ENCODE results near the gene NCAPD2.

Gene NCAPD2

DNA sequence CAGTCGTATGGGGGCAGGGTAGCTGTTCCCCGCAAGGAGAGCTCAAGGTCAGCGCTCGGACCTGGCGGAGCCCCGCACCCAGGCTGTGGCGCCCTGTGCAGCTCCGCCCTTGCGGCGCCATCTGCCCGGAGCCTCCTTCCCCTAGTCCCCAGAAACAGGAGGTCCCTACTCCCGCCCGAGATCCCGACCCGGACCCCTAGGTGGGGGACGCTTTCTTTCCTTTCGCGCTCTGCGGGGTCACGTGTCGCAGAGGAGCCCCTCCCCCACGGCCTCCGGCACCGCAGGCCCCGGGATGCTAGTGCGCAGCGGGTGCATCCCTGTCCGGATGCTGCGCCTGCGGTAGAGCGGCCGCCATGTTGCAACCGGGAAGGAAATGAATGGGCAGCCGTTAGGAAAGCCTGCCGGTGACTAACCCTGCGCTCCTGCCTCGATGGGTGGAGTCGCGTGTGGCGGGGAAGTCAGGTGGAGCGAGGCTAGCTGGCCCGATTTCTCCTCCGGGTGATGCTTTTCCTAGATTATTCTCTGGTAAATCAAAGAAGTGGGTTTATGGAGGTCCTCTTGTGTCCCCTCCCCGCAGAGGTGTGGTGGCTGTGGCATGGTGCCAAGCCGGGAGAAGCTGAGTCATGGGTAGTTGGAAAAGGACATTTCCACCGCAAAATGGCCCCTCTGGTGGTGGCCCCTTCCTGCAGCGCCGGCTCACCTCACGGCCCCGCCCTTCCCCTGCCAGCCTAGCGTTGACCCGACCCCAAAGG, 41.2 kb downstream of the NCAPD2 start:
- DNase-seq = peak; percentile 50 to 88 (median 68)

DNA sequence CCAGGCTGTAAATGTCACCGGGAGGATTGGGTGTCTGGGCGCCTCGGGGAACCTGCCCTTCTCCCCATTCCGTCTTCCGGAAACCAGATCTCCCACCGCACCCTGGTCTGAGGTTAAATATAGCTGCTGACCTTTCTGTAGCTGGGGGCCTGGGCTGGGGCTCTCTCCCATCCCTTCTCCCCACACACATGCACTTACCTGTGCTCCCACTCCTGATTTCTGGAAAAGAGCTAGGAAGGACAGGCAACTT, 41.7 kb downstream of the NCAPD2 start:
- no peak for DNase-seq

DNA sequence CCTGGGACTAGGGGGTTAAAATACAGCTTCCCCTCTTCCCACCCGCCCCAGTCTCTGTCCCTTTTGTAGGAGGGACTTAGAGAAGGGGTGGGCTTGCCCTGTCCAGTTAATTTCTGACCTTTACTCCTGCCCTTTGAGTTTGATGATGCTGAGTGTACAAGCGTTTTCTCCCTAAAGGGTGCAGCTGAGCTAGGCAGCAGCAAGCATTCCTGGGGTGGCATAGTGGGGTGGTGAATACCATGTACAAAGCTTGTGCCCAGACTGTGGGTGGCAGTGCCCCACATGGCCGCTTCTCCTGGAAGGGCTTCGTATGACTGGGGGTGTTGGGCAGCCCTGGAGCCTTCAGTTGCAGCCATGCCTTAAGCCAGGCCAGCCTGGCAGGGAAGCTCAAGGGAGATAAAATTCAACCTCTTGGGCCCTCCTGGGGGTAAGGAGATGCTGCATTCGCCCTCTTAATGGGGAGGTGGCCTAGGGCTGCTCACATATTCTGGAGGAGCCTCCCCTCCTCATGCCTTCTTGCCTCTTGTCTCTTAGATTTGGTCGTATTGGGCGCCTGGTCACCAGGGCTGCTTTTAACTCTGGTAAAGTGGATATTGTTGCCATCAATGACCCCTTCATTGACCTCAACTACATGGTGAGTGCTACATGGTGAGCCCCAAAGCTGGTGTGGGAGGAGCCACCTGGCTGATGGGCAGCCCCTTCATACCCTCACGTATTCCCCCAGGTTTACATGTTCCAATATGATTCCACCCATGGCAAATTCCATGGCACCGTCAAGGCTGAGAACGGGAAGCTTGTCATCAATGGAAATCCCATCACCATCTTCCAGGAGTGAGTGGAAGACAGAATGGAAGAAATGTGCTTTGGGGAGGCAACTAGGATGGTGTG, 42.3 kb downstream of the NCAPD2 start:
- DNase-seq = no peak

DNA sequence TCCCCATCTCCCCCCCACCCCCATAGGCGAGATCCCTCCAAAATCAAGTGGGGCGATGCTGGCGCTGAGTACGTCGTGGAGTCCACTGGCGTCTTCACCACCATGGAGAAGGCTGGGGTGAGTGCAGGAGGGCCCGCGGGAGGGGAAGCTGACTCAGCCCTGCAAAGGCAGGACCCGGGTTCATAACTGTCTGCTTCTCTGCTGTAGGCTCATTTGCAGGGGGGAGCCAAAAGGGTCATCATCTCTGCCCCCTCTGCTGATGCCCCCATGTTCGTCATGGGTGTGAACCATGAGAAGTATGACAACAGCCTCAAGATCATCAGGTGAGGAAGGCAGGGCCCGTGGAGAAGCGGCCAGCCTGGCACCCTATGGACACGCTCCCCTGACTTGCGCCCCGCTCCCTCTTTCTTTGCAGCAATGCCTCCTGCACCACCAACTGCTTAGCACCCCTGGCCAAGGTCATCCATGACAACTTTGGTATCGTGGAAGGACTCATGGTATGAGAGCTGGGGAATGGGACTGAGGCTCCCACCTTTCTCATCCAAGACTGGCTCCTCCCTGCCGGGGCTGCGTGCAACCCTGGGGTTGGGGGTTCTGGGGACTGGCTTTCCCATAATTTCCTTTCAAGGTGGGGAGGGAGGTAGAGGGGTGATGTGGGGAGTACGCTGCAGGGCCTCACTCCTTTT, 43.1 kb downstream of the NCAPD2 start:
- DNase-seq = peak in 1 of 5 experiments; percentile 35

DNA sequence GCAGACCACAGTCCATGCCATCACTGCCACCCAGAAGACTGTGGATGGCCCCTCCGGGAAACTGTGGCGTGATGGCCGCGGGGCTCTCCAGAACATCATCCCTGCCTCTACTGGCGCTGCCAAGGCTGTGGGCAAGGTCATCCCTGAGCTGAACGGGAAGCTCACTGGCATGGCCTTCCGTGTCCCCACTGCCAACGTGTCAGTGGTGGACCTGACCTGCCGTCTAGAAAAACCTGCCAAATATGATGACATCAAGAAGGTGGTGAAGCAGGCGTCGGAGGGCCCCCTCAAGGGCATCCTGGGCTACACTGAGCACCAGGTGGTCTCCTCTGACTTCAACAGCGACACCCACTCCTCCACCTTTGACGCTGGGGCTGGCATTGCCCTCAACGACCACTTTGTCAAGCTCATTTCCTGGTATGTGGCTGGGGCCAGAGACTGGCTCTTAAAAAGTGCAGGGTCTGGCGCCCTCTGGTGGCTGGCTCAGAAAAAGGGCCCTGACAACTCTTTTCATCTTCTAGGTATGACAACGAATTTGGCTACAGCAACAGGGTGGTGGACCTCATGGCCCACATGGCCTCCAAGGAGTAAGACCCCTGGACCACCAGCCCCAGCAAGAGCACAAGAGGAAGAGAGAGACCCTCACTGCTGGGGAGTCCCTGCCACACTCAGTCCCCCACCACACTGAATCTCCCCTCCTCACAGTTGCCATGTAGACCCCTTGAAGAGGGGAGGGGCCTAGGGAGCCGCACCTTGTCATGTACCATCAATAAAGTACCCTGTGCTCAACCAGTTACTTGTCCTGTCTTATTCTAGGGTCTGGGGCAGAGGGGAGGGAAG, 43.9 kb downstream of the NCAPD2 start:
- peak; percentile 72 to 89 (median 77) for DNase-seq

DNA sequence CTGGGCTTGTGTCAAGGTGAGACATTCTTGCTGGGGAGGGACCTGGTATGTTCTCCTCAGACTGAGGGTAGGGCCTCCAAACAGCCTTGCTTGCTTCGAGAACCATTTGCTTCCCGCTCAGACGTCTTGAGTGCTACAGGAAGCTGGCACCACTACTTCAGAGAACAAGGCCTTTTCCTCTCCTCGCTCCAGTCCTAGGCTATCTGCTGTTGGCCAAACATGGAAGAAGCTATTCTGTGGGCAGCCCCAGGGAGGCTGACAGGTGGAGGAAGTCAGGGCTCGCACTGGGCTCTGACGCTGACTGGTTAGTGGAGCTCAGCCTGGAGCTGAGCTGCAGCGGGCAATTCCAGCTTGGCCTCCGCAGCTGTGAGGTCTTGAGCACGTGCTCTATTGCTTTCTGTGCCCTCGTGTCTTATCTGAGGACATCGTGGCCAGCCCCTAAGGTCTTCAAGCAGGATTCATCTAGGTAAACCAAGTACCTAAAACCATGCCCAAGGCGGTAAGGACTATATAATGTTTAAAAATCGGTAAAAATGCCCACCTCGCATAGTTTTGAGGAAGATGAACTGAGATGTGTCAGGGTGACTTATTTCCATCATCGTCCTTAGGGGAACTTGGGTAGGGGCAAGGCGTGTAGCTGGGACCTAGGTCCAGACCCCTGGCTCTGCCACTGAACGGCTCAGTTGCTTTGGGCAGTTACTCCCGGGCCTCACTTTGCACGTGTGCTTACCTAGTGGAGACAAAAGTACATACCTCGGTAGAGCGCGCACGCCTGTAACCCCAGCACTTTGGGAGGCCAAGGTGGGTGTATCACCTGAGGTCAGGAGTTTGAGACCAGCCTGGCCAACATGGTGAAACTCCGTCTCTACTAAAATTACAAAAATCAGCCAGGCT, 44.8 kb downstream of the NCAPD2 start:
- DNase-seq = peak in 1 of 5 experiments; percentile 35

DNA sequence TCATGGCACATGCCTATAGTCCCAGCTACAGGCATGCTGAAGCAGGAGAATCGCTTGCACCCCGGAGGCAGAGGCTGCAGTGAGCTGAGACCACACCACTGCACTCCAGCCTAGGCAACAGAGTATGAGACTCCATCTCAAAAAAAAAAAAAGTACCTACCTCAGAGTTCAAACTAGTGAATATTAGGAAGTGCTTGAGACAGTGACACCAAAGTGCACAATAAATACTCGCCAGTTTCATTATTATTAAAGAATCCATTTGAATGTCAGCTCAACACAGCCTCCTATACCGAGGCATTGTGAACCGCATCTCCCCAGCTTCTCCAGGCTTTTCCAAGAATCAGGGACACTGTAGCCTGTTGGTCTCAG, 45.4 kb downstream of the NCAPD2 start:
- no peak for DNase-seq

DNA sequence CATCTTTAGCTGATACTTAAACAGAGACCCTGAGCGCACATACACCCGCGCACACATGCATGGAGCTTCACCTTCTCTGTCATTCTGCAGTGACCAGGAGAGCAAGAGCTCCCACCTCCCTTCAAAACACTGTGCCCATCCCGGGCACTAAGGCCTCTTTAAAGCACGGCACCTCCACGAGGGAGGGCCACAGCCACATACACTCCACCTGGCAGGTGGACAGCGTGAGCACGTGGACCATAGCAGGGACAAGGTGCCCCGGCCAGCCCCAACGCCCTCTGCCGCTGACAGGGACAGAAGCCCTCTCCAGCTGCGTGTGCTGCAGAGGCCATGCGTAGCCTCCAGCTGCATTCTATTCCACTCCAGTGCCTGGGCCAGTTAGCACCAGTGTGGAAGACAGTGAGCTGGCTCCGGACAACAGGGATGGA, 45.8 kb downstream of the NCAPD2 start:
- no peak for DNase-seq

DNA sequence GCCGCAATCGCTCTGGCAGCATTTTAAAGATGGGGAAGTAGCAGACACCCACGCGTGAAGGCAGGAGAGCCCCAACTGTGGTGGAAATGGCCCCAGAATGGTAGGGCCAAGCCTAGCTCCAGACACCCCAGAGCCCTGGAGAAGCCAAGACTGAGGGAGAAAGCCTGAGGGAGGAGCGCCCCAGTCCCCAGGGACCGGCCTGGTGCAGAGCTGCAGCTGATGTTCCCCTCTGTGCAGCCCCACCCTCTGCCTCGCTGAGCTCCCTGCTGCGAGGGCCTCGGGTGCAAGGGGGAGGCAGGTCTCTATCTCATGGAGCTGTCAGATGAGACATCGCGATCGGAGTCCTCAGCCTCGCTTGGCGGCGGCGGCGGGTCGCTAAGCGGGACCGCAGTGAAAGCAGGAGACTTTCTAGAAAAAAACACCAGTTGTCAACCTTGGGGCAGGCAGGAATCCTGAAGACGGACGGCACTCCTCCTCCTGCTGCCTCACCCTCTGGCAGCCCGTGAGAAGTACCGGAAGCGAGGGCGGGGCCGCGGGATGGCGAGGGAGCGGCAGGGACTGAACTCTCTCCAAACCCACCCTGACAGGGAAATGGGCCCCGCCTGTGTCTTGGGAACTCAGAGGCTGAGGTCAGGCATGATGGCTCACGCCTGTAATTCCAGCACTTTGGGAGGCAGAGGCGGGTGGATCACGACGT, 46.4 kb downstream of the NCAPD2 start:
- DNase-seq = peak in 4 of 5 experiments; percentile 22 to 62 (median 35)

DNA sequence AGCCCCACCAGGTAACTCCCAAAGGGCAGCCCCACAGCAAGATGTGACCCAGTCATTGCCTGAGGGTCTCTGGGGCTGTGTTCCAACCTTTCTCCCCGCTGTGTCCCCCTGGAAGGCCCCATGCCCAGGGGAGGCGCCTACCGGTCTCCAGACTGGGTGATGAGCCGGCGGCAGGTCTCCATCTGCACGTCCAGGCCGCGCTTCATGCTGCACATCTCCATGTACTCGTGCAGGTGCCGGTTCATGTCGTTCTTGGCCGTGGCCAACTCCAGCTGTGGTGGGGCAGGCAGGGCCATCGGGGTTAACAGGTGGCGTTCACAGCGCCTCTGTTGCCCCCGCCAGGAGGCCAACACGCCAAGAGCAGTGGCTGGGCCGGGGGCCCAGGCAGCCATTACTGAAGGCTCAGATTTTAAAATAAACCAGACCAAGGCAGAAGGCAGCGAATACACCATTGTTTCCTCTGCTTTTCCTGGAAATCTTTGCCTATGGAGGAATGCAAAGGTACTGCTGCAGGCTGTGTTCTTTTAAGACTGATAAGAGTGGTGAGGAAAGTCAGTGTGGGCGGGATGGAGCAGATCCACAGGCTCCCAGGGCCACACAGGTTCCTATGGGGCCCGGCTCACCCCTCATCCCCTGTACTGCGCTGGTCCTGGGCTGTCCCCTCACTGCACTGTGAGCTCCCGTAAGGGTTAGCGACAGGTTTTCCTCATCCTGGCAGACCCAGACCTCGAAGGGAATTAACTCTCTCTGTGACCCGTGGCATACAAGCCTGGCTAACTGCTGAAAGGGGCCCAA, 47.7 kb downstream of the NCAPD2 start:
- no peak for DNase-seq

DNA sequence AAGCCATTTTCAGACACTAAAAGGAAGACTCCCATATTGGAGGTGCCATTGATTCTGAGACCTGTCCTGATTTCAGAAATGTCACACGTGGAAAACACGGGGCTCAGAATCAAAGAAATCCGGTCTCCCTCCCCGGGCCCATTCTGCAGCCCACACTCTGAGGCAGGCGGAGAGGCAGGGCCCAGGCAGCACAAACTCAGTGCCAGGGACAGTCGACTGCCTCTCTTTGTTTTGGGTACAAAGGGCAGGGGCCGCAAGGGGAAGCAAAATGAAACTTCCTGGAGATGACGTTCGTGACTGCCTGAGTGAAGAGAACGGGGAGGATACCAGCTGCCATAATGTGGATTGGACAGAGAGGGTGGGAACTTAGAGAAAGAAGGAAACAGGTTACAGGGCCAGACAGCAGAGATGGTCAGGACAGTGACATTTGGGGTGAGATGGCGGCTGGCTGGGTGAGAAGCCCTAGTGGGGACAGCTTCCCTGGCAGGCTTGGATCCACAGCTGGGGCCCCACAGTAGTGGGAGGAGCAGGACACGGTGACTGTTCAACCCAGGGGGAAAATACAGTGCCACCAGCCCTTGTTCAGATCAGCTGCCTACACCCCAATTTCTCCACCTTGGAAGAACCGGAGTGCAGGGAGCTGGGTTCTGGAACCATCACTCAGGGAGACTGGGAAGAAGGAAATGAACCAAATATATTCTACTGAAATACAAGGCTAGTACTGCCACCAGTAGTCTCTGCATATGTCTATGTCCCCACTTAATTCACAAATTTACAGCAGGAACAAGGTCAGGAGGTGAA, 48.5 kb downstream of the NCAPD2 start:
- DNase-seq = no peak

DNA sequence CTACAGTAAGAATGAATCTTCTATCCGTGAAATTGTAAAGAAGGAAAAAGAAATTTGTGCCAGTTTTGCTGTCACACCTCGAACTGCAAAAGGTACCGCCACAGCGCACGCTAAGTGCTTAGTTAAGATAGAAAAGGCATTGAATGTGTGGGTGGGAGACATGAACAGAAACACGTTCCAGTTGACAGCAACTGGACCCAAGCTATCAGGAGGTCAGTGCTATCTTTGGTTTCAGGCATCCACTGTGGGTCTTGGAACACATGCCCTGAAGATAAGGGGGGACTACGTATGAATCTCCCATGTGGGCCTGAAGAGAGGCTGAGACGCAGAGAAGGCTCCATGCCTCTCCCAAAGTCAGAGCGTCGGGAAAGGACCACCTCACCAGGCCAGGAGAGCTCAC, 52.1 kb downstream of the NCAPD2 start:
- DNase-seq = no peak

DNA sequence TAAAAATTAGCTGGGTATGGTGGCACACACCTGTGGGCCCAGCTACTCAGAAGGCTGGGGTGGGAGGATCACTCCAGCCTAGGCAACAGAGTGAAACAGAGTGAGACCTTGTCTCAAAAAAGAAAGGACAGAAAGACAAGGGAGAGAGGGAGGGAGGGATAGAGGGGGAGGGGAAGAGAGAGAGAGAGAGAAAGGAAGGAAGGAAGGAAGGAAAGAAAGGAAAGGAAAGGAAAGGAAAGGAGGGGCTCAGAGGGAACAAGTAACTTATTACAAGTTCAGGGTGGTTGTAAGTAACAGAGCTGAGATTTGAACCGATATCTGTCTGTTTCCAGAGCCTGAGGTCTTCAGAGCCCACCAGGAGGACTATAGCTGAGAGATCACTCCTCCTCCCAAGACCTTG, 53.7 kb downstream of the NCAPD2 start:
- no peak for DNase-seq

DNA sequence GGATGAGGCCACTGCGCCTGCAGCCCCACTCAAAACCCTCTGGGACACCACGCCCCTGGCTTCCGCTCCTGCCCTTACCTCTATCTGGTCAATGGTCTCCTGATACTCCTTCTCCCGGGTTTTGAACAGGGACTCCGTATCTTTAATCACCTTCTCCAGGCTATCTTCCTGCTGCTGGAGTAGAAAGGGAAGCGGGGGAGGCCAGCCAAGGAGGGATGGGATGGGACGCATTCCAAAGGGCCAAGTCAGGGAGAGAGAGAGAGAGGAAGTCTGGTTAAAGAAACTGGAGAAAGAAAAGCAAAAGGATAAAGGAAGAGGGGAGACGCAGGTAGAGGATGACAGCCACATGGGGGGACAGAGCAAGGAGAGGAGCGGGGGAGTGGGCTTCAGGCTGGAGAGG, 54.1 kb downstream of the NCAPD2 start:
- DNase-seq = no peak

DNA sequence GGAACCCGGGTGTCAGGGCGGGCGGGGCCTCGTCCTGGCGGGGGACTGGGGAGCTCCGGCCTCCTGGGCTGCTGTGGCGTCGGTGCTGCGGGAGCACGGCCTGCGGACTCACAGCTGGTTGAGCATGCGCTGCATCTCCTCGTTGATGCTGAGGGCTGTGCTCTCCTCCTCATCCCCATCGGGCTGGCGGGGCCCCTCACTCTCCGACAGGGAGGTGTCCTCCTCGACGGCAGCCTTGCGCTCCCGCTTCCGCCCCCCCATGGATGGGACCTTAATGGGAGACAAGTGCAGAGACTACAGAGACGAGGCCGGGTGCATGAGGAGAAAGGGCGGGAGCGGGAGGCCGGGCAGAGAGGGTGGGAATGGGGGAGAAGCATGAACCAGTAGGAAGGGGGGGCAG, 54.7 kb downstream of the NCAPD2 start:
- DNase-seq = no peak

DNA sequence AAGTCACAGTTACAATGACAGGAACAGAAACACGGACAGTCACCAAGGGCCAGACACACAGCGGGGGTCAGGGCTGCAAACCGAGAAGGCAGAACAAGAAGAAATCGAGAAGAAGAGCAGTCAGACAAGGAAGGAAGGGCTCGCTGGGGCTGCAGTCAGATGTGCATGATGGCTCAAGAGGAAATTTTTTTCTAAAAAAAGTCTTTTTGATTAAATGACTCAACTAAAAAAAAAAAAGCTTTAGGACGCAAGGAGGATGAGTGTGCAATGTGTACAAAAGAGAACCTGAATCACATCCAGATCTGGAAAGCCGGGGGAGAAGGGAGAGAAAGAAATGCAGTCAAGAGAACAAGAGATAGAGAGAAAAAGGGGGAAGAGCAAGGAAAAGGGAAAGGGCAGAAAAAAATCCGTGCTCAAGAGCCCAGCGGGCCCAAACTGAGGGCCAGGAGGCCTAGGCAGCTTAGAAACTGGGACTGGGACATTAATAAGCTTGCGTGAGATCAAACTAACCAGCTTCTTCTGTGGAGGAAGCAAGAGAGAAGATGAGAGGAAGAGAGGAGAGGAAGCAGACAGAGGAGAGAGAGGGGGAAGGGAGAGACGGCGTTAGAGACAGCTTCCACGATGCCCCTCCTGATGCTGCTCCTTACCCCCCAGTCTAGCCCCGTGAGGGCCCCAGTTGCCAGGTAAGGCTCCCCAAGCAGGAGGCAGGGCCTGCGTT, 55.2 kb downstream of the NCAPD2 start:
- no peak for DNase-seq

DNA sequence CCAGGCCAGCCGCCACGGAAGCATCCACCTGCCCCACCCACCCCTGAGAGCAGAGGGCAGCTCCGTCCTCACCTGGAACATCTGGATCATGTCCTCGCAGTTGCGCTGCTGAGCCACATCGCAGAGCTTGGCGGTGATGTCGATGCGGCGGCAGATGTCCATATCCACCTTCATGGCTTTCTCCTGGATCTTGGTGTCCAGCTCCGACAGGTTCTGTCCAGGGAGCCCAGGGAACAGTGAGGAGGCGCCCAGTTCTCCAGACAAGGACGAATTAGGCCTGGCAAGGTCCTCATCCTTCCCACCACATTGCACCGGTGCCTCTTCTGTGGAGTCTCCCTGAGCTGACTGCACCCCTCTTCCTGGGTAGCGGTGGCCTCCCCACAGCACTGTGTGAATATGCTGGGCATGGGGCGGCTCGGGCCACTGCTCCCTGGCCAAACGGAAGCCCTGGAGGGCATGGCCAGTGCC, 55.8 kb downstream of the NCAPD2 start:
- no peak for DNase-seq

DNA sequence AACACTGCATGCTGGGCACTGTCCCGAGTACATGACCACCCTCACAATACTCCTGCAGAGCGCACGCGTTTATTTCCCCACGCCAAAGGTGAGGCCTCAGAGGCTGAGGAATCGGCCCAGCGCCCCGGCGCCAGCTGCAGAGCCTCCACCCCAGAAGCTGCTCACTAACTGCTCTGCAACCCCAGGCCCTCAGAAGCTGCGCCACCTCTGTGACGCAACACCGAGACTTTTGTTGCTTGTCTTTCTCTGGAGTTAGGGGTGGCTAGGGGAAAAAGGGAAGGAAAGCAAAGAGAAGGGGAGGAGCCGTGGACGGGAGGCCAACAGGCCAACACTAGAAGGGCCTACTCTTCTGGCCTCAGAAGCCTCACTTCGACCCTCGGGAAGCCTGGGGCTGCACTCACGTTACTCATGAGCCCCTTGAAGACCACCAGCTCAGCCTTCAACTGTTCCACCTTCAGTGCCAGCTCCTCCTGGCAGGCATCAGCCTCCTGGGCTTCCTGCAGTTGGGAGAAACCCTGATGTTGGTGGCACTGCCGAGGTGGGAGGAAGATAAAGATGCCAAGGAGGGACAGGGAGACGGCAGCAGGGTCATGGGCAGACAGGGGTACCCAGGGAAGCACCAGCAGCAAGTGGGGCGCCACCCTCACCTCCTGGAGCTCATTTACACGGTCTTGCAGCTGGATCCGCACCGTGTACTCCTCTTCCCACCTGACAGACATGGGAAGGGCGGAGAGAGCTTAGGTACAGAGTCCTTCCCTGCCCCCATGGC, 56.6 kb downstream of the NCAPD2 start:
- DNase-seq = no peak

Data from T-helper 2 cell (primary cell).